Panc1 (cell line): Measurements from ENCODE around the gene VWA8.
"Not testable (repeated sequence)": the region's sequence is repeated elsewhere in the genome, so short reads cannot be mapped to it uniquely, and the experiment has no call there.

Experiments
- CTCF ChIP-seq: fragments of 450-650 bp; IDR thresholded peaks from 2 replicates; pipeline ENCODE4 v1.5.1; 2017; ENCODE audit warnings: mild to moderate bottlenecking
- POLR2AphosphoS5 ChIP-seq: IDR thresholded peaks from 2 replicates; pipeline ENCODE4 v1.6.1; 2012; ENCODE audit warnings: mild to moderate bottlenecking, low read depth, low read length, moderate library complexity
- SIN3A ChIP-seq: IDR thresholded peaks from 2 replicates; pipeline ENCODE4 v1.6.1; 2012; ENCODE audit warnings: low read depth, mild to moderate bottlenecking, low read length, moderate library complexity, borderline replicate concordance; ENCODE audit not compliant: insufficient read depth
- TCF7L2 ChIP-seq: IDR thresholded peaks from 2 replicates; pipeline ENCODE4 v1.6.1; 2011; ENCODE audit warnings: mild to moderate bottlenecking, low read depth, low read length, inconsistent platforms

- not testable (repeated sequence) for TF ChIP-seq CTCF, TCF7L2, SIN3A, POLR2AphosphoS5
Observed at GRCh38 chr13:41922894-41923293, 38.0 kb downstream of the VWA8 start.
